ENCODE results near the gene TMEM151B.

GRCh38 chr6:44224965-44225305 lies 45.3 kb upstream of the TMEM151B start:
- TF ChIP-seq POLR2AphosphoS5 (IDR thresholded peaks at IDR 0.05; ENCODE audit: low read depth, low read length) (no peak), POU2F2 (IDR thresholded peaks at IDR 0.05; ENCODE audit: low read depth, low read length) (no peak), POLR2A (IDR thresholded peaks at IDR 0.05; ENCODE audit: low read depth, low read length) (no peak)
